Body of pancreas (tissue), 4 donors: Measurements from ENCODE around the gene SLC30A1. TPM values are rescaled to one million over a fixed set of nuclear protein-coding genes. Genes with fewer than 3 reads are reported as not detected.
A peak's percentile ranks its signal among the peaks of the same experiment; 100 is the strongest.

Experiments
- ATAC-seq: fragments of 150-250 bp; one replicate; pipeline ENCODE4 v1.9.1; 2016
- DNase-seq, 4 donors: peaks; one replicate each; pipeline ENCODE4 v3.0.0-alpha.2; 2019
- H3K27ac ChIP-seq, 4 donors: fragments of 200-600 bp; sonication (generic); 1 replicate in 3 of 4; 2 replicates in 1 of 4; pipeline versions ENCODE4 v1.5.1 to v1.6.1; 2016 to 2019; ENCODE audit warnings: mild to moderate bottlenecking in 1 of 4, mixed read lengths in 1 of 4, moderate library complexity in 1 of 4
- H3K27me3 ChIP-seq, 2 donors: fragments of 200-600 bp; sonication (generic); one replicate each; pipeline ENCODE4 v1.6.0; 2016; ENCODE audit warnings: mild to moderate bottlenecking in 1 of 2
- H3K36me3 ChIP-seq, 2 donors: fragments of 200-600 bp; sonication (generic); replicated peaks in 1 of 2; 2 replicates each; pipeline ENCODE4 v1.5.1; 2016; ENCODE audit warnings: low read depth in 2 of 2; ENCODE audit not compliant: insufficient read depth in 1 of 2
- H3K4me1 ChIP-seq: fragments of 200-600 bp; sonication (generic); one replicate; pipeline ENCODE4 v1.6.0; 2016
- H3K4me3 ChIP-seq, 2 donors: fragments of 200-600 bp; sonication (generic); 1 replicate in 1 of 2; 2 replicates in 1 of 2; pipeline ENCODE4 v1.5.1; 2016 to 2019
- H3K9me3 ChIP-seq, 3 donors: fragments of 200-600 bp; sonication (generic); 1 replicate in 2 of 3; 2 replicates in 1 of 3; pipeline ENCODE4 v1.5.1; 2016
- CTCF ChIP-seq, 7 experiments: fragments of 450-650 bp in 4 of 7; fragments of 200-600 bp in 3 of 7; sonication (generic) in 3 of 7; IDR thresholded peaks; one replicate each; pipeline ENCODE4 v1.5.1; 2016 to 2019; ENCODE audit warnings: antibody characterized with exemption in 7 of 7
- POLR2A ChIP-seq, 3 donors: fragments of 450-650 bp; IDR thresholded peaks; one replicate each; pipeline ENCODE4 v1.6.1; 2016; ENCODE audit warnings: antibody characterized with exemption in 3 of 3, mild to moderate bottlenecking in 2 of 3
- WGBS, 2 donors: methylation state at CpG; one replicate each; pipeline ENCODE4 v1.1.5; 2017; 5-methylcytosine and 5-hydroxymethylcytosine counted together
- intact Hi-C: fragments of 100-400 bp; cut with DNase I; formaldehyde crosslinking; loops from one replicate; pipeline ENCODE4 v1.15.1; 2023
- total RNA-seq, 2 donors: library from RNA; depleted of rRNA; stranded (reverse); fragments of >200 nt; gene quantifications; one replicate each; pipeline ENCODE4 v1.1.0, GENCODE V29; 2016

SLC30A1 gene
- total RNA-seq, 2 donors from 2014 or later: 7.3 to 11.5 TPM

- H3K27me3 ChIP-seq: no peaks in the 10 kb centered on the region
- DNase-seq (peak in 3 of 4 donors; percentile 50 to 78 (median 56)), ATAC-seq (peak; percentile 75)
- H3K4me1 ChIP-seq: peaks cover under 1% of the 10 kb centered on the region
- intact Hi-C loops: no loop called here
- no peak overlapping the region for H3K27ac ChIP-seq
- no peak for TF ChIP-seq POLR2A (IDR thresholded peaks at IDR 0.05)
- no peak for TF ChIP-seq CTCF (IDR thresholded peaks at IDR 0.05)
- H3K9me3 ChIP-seq: no peaks in the 10 kb centered on the region
- H3K36me3 ChIP-seq: no peaks in the 10 kb centered on the region
- 75 to 83% methylated on average over 8 of the region's 8 CpGs for WGBS, 2 donors
- H3K4me3 ChIP-seq: no peak overlapping the region
Observed at GRCh38 chr1:211613108-211613947, 34.4 kb upstream of the SLC30A1 start.

- Histone ChIP-seq H3K4me3 (no peak overlapping the region), H3K27ac (no peak overlapping the region), H3K27me3 (no peaks in the 10 kb centered on the region), H3K36me3 (no peaks in the 10 kb centered on the region), H3K4me1 (peaks cover 5% of the 10 kb centered on the region), H3K9me3 (no peaks in the 10 kb centered on the region)
- intact Hi-C loops: no loop called here
- TF ChIP-seq POLR2A (IDR thresholded peaks at IDR 0.05) (no peak), CTCF (IDR thresholded peaks at IDR 0.05) (no peak)
- 90 to 100% methylated on average over 2 to 6 of the region's 6 CpGs for WGBS, 2 donors
- ATAC-seq (no peak), DNase-seq (no peak)
Observed at GRCh38 chr1:211612786-211613107, 33.8 kb upstream of the SLC30A1 start.

GRCh38 chr1:211611818-211612217 lies 32.9 kb upstream of the SLC30A1 start:
- H3K4me3 ChIP-seq: no peak overlapping the region
- no peaks in the 10 kb centered on the region for H3K36me3 ChIP-seq
- no peak for TF ChIP-seq POLR2A (IDR thresholded peaks at IDR 0.05)
- no peak for TF ChIP-seq CTCF (IDR thresholded peaks at IDR 0.05)
- no peak overlapping the region for H3K27ac ChIP-seq
- H3K4me1 ChIP-seq: peaks cover 5% of the 10 kb centered on the region
- intact Hi-C loops: no loop called here
- ATAC-seq: no peak
- H3K9me3 ChIP-seq: no peaks in the 10 kb centered on the region
- DNase-seq: no peak
- WGBS, 2 donors: 84 to 89% methylated on average over 4 of the region's 4 CpGs
- H3K27me3 ChIP-seq: no peaks in the 10 kb centered on the region

GRCh38 chr1:211610779-211611556 lies 32.0 kb upstream of the SLC30A1 start:
- ATAC-seq (no peak), DNase-seq (no peak)
- intact Hi-C loops: no loop called here
- H3K9me3 ChIP-seq: no peaks in the 10 kb centered on the region
- WGBS, 2 donors: 53 to 64% methylated on average over 5 to 9 of the region's 9 CpGs
- TF ChIP-seq CTCF (IDR thresholded peaks at IDR 0.05) (no peak), POLR2A (IDR thresholded peaks at IDR 0.05) (no peak)
- peaks cover 5% of the 10 kb centered on the region for H3K4me1 ChIP-seq
- H3K27ac ChIP-seq: no peak overlapping the region
- H3K4me3 ChIP-seq: no peak overlapping the region
- H3K27me3 ChIP-seq: no peaks in the 10 kb centered on the region
- no peaks in the 10 kb centered on the region for H3K36me3 ChIP-seq
